ENCODE measurements around the gene SIK3. TPM values are rescaled to one million over a fixed set of nuclear protein-coding genes. Genes with fewer than 3 reads are reported as not detected.

SIK3 gene
- total RNA-seq, 1 donor: 25.7 TPM

- no peaks in the 10 kb centered on the region for H3K27me3 ChIP-seq (ENCODE audit: insufficient read depth, low read length)
- no peak within 1 kb of the TSS for H2AFZ ChIP-seq (ENCODE audit: low read length)
- H3K79me2 ChIP-seq (ENCODE audit: insufficient read depth, low read length): no peaks in the 10 kb centered on the region
- no peaks in the 10 kb centered on the region for H3K4me1 ChIP-seq (ENCODE audit: insufficient read depth, low read length)
- no peaks in the 10 kb centered on the region for H3K9me3 ChIP-seq (ENCODE audit: low read depth, low read length)
- H3K36me3 ChIP-seq (ENCODE audit: insufficient read depth, low read length): no peaks in the 10 kb centered on the region
- no peak for DNase-seq (ENCODE audit: insufficient read length, low spot score, missing footprints)
- H3K4me3 ChIP-seq (ENCODE audit: insufficient read depth, low read length): no peak within 1 kb of the TSS
- no peak within 1 kb of the TSS for H3K4me2 ChIP-seq (ENCODE audit: insufficient read depth, low read length)
- TF ChIP-seq CTCF (IDR thresholded peaks at IDR 0.05; ENCODE audit: extremely low read depth, low read depth, low read length): no peak
- H3K27ac ChIP-seq (ENCODE audit: low read depth, low read length): no peak within 1 kb of the TSS
- no peaks in the 10 kb centered on the region for H4K20me1 ChIP-seq (ENCODE audit: insufficient read depth, low read length)
These were observed 275.0 kb downstream of the SIK3 start, which contains the start of gene APOA4 for GRCh38 chr11:116823031-116823843. Gene APOA4, minus strand, starts transcription at chr11:116823304. Its CDS starts 113 bp downstream, at chr11:116823191.

- Histone ChIP-seq H3K27me3 (ENCODE audit: insufficient read depth, low read length) (no peaks in the 10 kb centered on the region), H3K36me3 (ENCODE audit: insufficient read depth, low read length) (no peaks in the 10 kb centered on the region), H3K27ac (ENCODE audit: low read depth, low read length) (no peak overlapping the region), H3K9me3 (ENCODE audit: low read depth, low read length) (no peaks in the 10 kb centered on the region), H3K4me3 (ENCODE audit: insufficient read depth, low read length) (no peak overlapping the region), H3K4me2 (ENCODE audit: insufficient read depth, low read length) (no peak overlapping the region), H3K4me1 (ENCODE audit: insufficient read depth, low read length) (no peaks in the 10 kb centered on the region), H4K20me1 (ENCODE audit: insufficient read depth, low read length) (no peaks in the 10 kb centered on the region), H2AFZ (ENCODE audit: low read length) (no peak overlapping the region), H3K79me2 (ENCODE audit: insufficient read depth, low read length) (no peaks in the 10 kb centered on the region)
- no peak for TF ChIP-seq CTCF (IDR thresholded peaks at IDR 0.05; ENCODE audit: extremely low read depth, low read depth, low read length)
- no peak for DNase-seq (ENCODE audit: insufficient read length, low spot score, missing footprints)
These were observed 275.7 kb downstream of the SIK3 start for GRCh38 chr11:116822575-116822974.

- no peak overlapping the region for H3K4me3 ChIP-seq (ENCODE audit: insufficient read depth, low read length)
- no peak for DNase-seq (ENCODE audit: insufficient read length, low spot score, missing footprints)
These were observed 276.9 kb downstream of the SIK3 start for GRCh38 chr11:116821050-116821918.

More at GRCh38 chr11:116821050-116821918, 276.9 kb downstream of the SIK3 start:
- Histone ChIP-seq H3K4me1 (ENCODE audit: insufficient read depth, low read length) (no peaks in the 10 kb centered on the region), H3K4me2 (ENCODE audit: insufficient read depth, low read length) (no peak overlapping the region), H3K36me3 (ENCODE audit: insufficient read depth, low read length) (no peaks in the 10 kb centered on the region), H3K79me2 (ENCODE audit: insufficient read depth, low read length) (no peaks in the 10 kb centered on the region), H3K27ac (ENCODE audit: low read depth, low read length) (no peak overlapping the region), H2AFZ (ENCODE audit: low read length) (no peak overlapping the region), H3K27me3 (ENCODE audit: insufficient read depth, low read length) (no peaks in the 10 kb centered on the region), H3K9me3 (ENCODE audit: low read depth, low read length) (no peaks in the 10 kb centered on the region), H4K20me1 (ENCODE audit: insufficient read depth, low read length) (no peaks in the 10 kb centered on the region)
- TF ChIP-seq CTCF (IDR thresholded peaks at IDR 0.05; ENCODE audit: extremely low read depth, low read depth, low read length): no peak

Measured in osteoblast (primary cell).